ENCODE results near the gene TOMM5. TPM values are rescaled to one million over a fixed set of nuclear protein-coding genes. Genes with fewer than 3 reads are reported as not detected.

TOMM5 gene
- polyA plus RNA-seq, 2 of the 4 experiments (the other 2 are of a cell fraction), result 338 to 339 TPM

GRCh38 chr9:37571282-37571681 lies 21.1 kb downstream of the TOMM5 start:
- TF ChIP-seq CTCF (IDR thresholded peaks at IDR 0.05) (no peak), HEYL (CRISPR knock-in tag; IDR thresholded peaks at IDR 0.05) (no peak), POLR2AphosphoS2 (conservative IDR thresholded peaks at IDR 0.05; ENCODE audit: low read length) (no peak), HDAC2 (IDR thresholded peaks at IDR 0.05) (no peak), RFX5 (IDR thresholded peaks at IDR 0.05) (no peak), JUN (IDR thresholded peaks at IDR 0.05) (no peak), ELK1 (IDR thresholded peaks at IDR 0.05; ENCODE audit: low read depth, low read length) (no peak), EHF (CRISPR knock-in tag; IDR thresholded peaks at IDR 0.05) (no peak), FOSB (CRISPR knock-in tag; IDR thresholded peaks at IDR 0.05) (no peak), KDM1A (IDR thresholded peaks at IDR 0.05; ENCODE audit: low read depth) (no peak), HOXA7 (CRISPR knock-in tag; IDR thresholded peaks at IDR 0.05) (no peak), NR3C1 (IDR thresholded peaks at IDR 0.05) (no peak), ZC3H11A (IDR thresholded peaks at IDR 0.05) (no peak)
- TF ChIP-seq, protein P1, sequence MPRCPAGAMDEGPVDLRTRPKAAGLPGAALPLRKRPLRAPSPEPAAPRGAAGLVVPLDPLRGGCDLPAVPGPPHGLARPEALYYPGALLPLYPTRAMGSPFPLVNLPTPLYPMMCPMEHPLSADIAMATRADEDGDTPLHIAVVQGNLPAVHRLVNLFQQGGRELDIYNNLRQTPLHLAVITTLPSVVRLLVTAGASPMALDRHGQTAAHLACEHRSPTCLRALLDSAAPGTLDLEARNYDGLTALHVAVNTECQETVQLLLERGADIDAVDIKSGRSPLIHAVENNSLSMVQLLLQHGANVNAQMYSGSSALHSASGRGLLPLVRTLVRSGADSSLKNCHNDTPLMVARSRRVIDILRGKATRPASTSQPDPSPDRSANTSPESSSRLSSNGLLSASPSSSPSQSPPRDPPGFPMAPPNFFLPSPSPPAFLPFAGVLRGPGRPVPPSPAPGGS (IDR thresholded peaks at IDR 0.05), result no peak
- TF ChIP-seq, protein P2, sequence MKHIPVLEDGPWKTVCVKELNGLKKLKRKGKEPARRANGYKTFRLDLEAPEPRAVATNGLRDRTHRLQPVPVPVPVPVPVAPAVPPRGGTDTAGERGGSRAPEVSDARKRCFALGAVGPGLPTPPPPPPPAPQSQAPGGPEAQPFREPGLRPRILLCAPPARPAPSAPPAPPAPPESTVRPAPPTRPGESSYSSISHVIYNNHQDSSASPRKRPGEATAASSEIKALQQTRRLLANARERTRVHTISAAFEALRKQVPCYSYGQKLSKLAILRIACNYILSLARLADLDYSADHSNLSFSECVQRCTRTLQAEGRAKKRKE (CRISPR knock-in tag; IDR thresholded peaks at IDR 0.05; ENCODE audit: low read depth), result no peak
- TF ChIP-seq, protein P3, sequence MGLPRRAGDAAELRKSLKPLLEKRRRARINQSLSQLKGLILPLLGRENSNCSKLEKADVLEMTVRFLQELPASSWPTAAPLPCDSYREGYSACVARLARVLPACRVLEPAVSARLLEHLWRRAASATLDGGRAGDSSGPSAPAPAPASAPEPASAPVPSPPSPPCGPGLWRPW (IDR thresholded peaks at IDR 0.05), result no peak
- WGBS (ENCODE audit: missing lambda C conversion rate), result 65% methylated on average over 1 of the region's 1 CpG
- DNase-seq (ENCODE audit: low read depth in 1 of 2, low spot score in 1 of 2) (no peak), ATAC-seq (no peak), FAIRE-seq (no peak)
- ChIA-PET CTCF (interaction anchor here (0.6 to 1.0 kb wide), 2 partner anchors 8 to 47 kb away, joined by 3 read pairs; no protein-coding TSS in a partner anchor), POLR2A (no interaction called here)
- Histone ChIP-seq H3K4me2 (no peak overlapping the region), H3K27ac (no peak overlapping the region), H3K4me3 (no peak overlapping the region), H3K4me1 (peaks cover 7% of the 10 kb centered on the region; the same call in 2 of the 3 replicates), H3K9me3 (no peaks in the 10 kb centered on the region)

GRCh38 chr9:37566716-37567115 lies 25.7 kb downstream of the TOMM5 start:
- H3K9me3 ChIP-seq, result peaks cover 12% of the 10 kb centered on the region
- ChIA-PET POLR2A (interaction anchor here (0.5 kb wide), 1 partner anchor 937 kb away, joined by 5 read pairs; no protein-coding TSS in a partner anchor), CTCF (no interaction called here)
- WGBS (ENCODE audit: missing lambda C conversion rate), result 91% methylated on average over 3 of the region's 3 CpGs
- no peak overlapping the region for H3K4me2 ChIP-seq
- H3K4me1 ChIP-seq, result no peaks in the 10 kb centered on the region
- TF ChIP-seq JUNB (IDR thresholded peaks at IDR 0.05) (no peak), SMC3 (IDR thresholded peaks at IDR 0.05) (no peak), FOXS1 (CRISPR knock-in tag; IDR thresholded peaks at IDR 0.05) (no peak), HOXB5 (CRISPR knock-in tag; IDR thresholded peaks at IDR 0.05) (no peak), CTCF (IDR thresholded peaks at IDR 0.05) (no peak), CBX2 (IDR thresholded peaks at IDR 0.05; ENCODE audit: borderline replicate concordance, low read depth) (no peak), MAFK (IDR thresholded peaks at IDR 0.05; ENCODE audit: partially characterized antibody) (no peak)
- TF ChIP-seq, protein P4, sequence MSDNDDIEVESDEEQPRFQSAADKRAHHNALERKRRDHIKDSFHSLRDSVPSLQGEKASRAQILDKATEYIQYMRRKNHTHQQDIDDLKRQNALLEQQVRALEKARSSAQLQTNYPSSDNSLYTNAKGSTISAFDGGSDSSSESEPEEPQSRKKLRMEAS (IDR thresholded peaks at IDR 0.05), result no peak
- ATAC-seq, result no peak
- H3K27ac ChIP-seq, result no peak overlapping the region
- H3K4me3 ChIP-seq, result no peak overlapping the region
- FAIRE-seq, result no peak
- no peak for DNase-seq (ENCODE audit: low read depth in 1 of 2, low spot score in 1 of 2)

Measured in A549 (cell line).